Liver (tissue), 3 donors: Measurements from ENCODE around the gene CLDN20.

Experiments used
- CTCF ChIP-seq: fragments of 150-350 bp; IDR thresholded peaks from 2 replicates; pipeline ENCODE4 v1.5.1; 2017; ENCODE audit warnings: improper control_type of control experiment, low read depth, low read length; ENCODE audit not compliant: missing input control
- GABPA ChIP-seq, 2 donors: IDR thresholded peaks in 1 of 2; conservative IDR thresholded peaks in 1 of 2; 2 replicates each; pipeline ENCODE4 v1.6.1; 2016; ENCODE audit warnings: antibody characterized with exemption in 2 of 2, mild to moderate bottlenecking in 1 of 2, moderate library complexity in 1 of 2
- HNF4A ChIP-seq, 2 donors: conservative IDR thresholded peaks; 2 replicates each; pipeline ENCODE4 v1.6.1; 2016; ENCODE audit warnings: antibody characterized with exemption in 2 of 2, mild to moderate bottlenecking in 2 of 2
- JUND ChIP-seq, 2 donors: IDR thresholded peaks; 2 replicates each; pipeline ENCODE4 v1.6.1; 2016; ENCODE audit warnings: antibody characterized with exemption in 2 of 2
- MAX ChIP-seq: IDR thresholded peaks from 2 replicates; pipeline ENCODE4 v1.6.1; 2016; ENCODE audit warnings: antibody characterized with exemption
- SP1 ChIP-seq: IDR thresholded peaks from 2 replicates; pipeline ENCODE4 v1.6.1; 2018; ENCODE audit warnings: antibody characterized with exemption, mild to moderate bottlenecking
- TAF1 ChIP-seq: conservative IDR thresholded peaks from 2 replicates; pipeline ENCODE4 v1.6.1; 2016; ENCODE audit warnings: antibody characterized with exemption, mild to moderate bottlenecking
- YY1 ChIP-seq: IDR thresholded peaks from 2 replicates; pipeline ENCODE4 v1.6.1; 2016; ENCODE audit warnings: antibody characterized with exemption, mild to moderate bottlenecking
- donor health status: healthy.
- donor health status: healthy.

- TF ChIP-seq CTCF = no peak
- TF ChIP-seq MAX = no peak
- no peak for TF ChIP-seq YY1
- TF ChIP-seq SP1 = no peak
- no peak for TF ChIP-seq HNF4A (conservative IDR thresholded peaks at IDR 0.05)
- no peak for TF ChIP-seq TAF1
- no peak for TF ChIP-seq GABPA (IDR thresholded peaks at IDR 0.05 in 1 of 2, conservative IDR thresholded peaks at IDR 0.05 in 1 of 2)
- no peak for TF ChIP-seq JUND (IDR thresholded peaks at IDR 0.05)
Measured at GRCh38 chr6:155259897-155260296, 3.9 kb upstream of the CLDN20 start.
